Measurements from ENCODE around the gene ANKAR. TPM values are rescaled to one million over a fixed set of nuclear protein-coding genes. Genes with fewer than 3 reads are reported as not detected.
"Not testable (repeated sequence)": the region's sequence is repeated elsewhere in the genome, so short reads cannot be mapped to it uniquely, and the experiment has no call there.

Gene ANKAR
- total RNA-seq, 1 donor from 2014 or later, result 7.4 TPM

GRCh38 chr2:189657867-189658266 is 16.6 kb upstream of the ANKAR start:
- intact Hi-C loops (cut with micrococcal nuclease), result no loop called here

GRCh38 chr2:189658306-189659212 is 15.9 kb upstream of the ANKAR start:
- intact Hi-C loops (cut with micrococcal nuclease), result no loop called here

GRCh38 chr2:189659734-189660133 is 14.7 kb upstream of the ANKAR start:
- intact Hi-C loops (cut with micrococcal nuclease), result loop anchor here (2.0 to 10.0 kb wide), 6 partner anchors 357 to 1353 kb away; partner anchors contain the start of genes GLS, NAB1 and STAT1

- intact Hi-C loops (cut with micrococcal nuclease), result loop anchor here (1.0 to 10.0 kb wide), 14 partner anchors 14 to 1352 kb away; partner anchors contain the start of genes ANKAR, GLS, HIBCH and NAB1
These were observed 13.7 kb upstream of the ANKAR start for GRCh38 chr2:189660803-189661147.

- intact Hi-C loops (cut with micrococcal nuclease), result loop anchor here (1.0 to 10.0 kb wide), 14 partner anchors 13 to 1351 kb away; partner anchors contain the start of genes ANKAR, GLS, HIBCH and NAB1
These were observed 13.1 kb upstream of the ANKAR start, which contains the start of gene ASNSD1 for GRCh38 chr2:189661148-189661956. ASNSD1 (plus strand) TSS chr2:189661459; CDS start chr2:189666133, 4,674 bp downstream.

GRCh38 chr2:189661957-189662321 is 12.5 kb upstream of the ANKAR start:
- intact Hi-C loops (cut with micrococcal nuclease), result loop anchor here (1.0 to 10.0 kb wide), 14 partner anchors 12 to 1350 kb away; partner anchors contain the start of genes ANKAR, GLS, HIBCH and NAB1

- intact Hi-C loops (cut with micrococcal nuclease), result loop anchor here (5.0 to 10.0 kb wide), 3 partner anchors 360 to 1350 kb away; partner anchors contain the start of genes NAB1 and STAT1
These were observed 11.7 kb upstream of the ANKAR start for GRCh38 chr2:189662669-189663226.

GRCh38 chr2:189663319-189663718 is 11.2 kb upstream of the ANKAR start:
- intact Hi-C loops (cut with micrococcal nuclease), result loop anchor here (5.0 to 10.0 kb wide), 3 partner anchors 361 to 1349 kb away; partner anchors contain the start of genes NAB1 and STAT1

GRCh38 chr2:189669913-189670312 is 4.6 kb upstream of the ANKAR start:
- intact Hi-C loops (cut with micrococcal nuclease), result loop anchor here (5.0 to 10.0 kb wide), 2 partner anchors 373 to 975 kb away; partner anchors contain the start of gene NAB1

GRCh38 chr2:189673661-189674373 is 653 bp upstream of the ANKAR start:
- intact Hi-C loops (cut with micrococcal nuclease), result loop anchor here (1.0 to 5.0 kb wide), 5 partner anchors 13 to 377 kb away; partner anchors contain the start of genes ASNSD1, ORMDL1, OSGEPL1 and PMS1

- intact Hi-C loops (cut with micrococcal nuclease), result no loop called here
These were observed 2.0 kb downstream of the ANKAR start for GRCh38 chr2:189676471-189676870.

GRCh38 chr2:189679226-189679625 is 4.8 kb downstream of the ANKAR start:
- intact Hi-C loops (cut with micrococcal nuclease), result no loop called here

- intact Hi-C loops (cut with micrococcal nuclease), result no loop called here
These were observed 6.7 kb downstream of the ANKAR start for GRCh38 chr2:189681203-189681602.

GRCh38 chr2:189681903-189682302 is 7.4 kb downstream of the ANKAR start:
- intact Hi-C loops (cut with micrococcal nuclease), result no loop called here

- intact Hi-C loops (cut with micrococcal nuclease), result loop anchor here (1.0 kb wide), 1 partner anchor 8 kb away; no protein-coding TSS in a partner anchor
These were observed 8.9 kb downstream of the ANKAR start for GRCh38 chr2:189683348-189683747.

- intact Hi-C loops (cut with micrococcal nuclease), result no loop called here
These were observed 10.3 kb downstream of the ANKAR start for GRCh38 chr2:189684811-189685210.

GRCh38 chr2:189685540-189686229 is 11.2 kb downstream of the ANKAR start:
- intact Hi-C loops (cut with micrococcal nuclease), result no loop called here

- intact Hi-C loops (cut with micrococcal nuclease), result not testable (repeated sequence)
These were observed 13.3 kb downstream of the ANKAR start for GRCh38 chr2:189687796-189688195.

GRCh38 chr2:189696223-189696622 is 21.8 kb downstream of the ANKAR start:
- intact Hi-C loops (cut with micrococcal nuclease), result no loop called here

Measured in T-helper 2 cell treated with Interferon-gamma antibody and Interleukin-4, amounts not matched to agents 100 ng/mL and 5 ng/mL, for 36 hours (primary cell).